GM12878 (cell line): Measurements from ENCODE around the gene HSPB1. TPM values are rescaled to one million over a fixed set of nuclear protein-coding genes. Genes with fewer than 3 reads are reported as not detected.
A peak's percentile ranks its signal among the peaks of the same experiment; 100 is the strongest.

Source experiments
- ATAC-seq: fragments of 200-7000 bp; cut with Tn5 transposase; 3 replicates; pipeline ENCODE4 v1.9.1; 2020; ENCODE audit warnings: mild to moderate bottlenecking, moderate library complexity
- BruUV-seq: library from RNA; stranded (reverse); fragments of 400-500 nt; replicated peaks from 2 replicates; lab custom pipeline; 2021; lab: Mats Ljungman, UMichigan
- CTCF ChIA-PET: fragments of 300-600 bp; sonication (Branson Sonifier 250); formaldehyde crosslinking; extraction: SDS; loops from one replicate; lab custom pipeline; 2021; ENCODE audit warnings: inconsistent platforms; lab: Yijun Ruan, JAX
- POLR2A ChIA-PET: fragments of 350-600 bp; formaldehyde crosslinking; extraction: SDS; loops from one replicate; lab custom pipeline; 2021; ENCODE audit warnings: inconsistent platforms; lab: Charles Lee
- RAD21 ChIA-PET: fragments of 300-600 bp; sonication (Branson Sonifier 250); formaldehyde crosslinking; loops from one replicate; lab custom pipeline; 2023; ENCODE audit warnings: antibody characterized with exemption; ENCODE audit not compliant: unreplicated experiment; lab: Charles Lee
- SMC1A ChIA-PET: fragments of 300-600 bp; sonication (Branson Sonifier 250); formaldehyde crosslinking; loops from one replicate; lab custom pipeline; 2023; ENCODE audit not compliant: unreplicated experiment, uncharacterized antibody; lab: Charles Lee
- DNase-seq: peaks from one replicate; pipeline ENCODE4 v3.0.0-alpha.2; 2011; ENCODE audit warnings: low read depth, low spot score
- FAIRE-seq: peaks from 3 replicates; lab custom pipeline; 2011; peaks lifted over from hg19 to GRCh38; lab: Jason Lieb, UNC
- H2AFZ ChIP-seq: 2 replicates; pipeline ENCODE4 v1.6.0; 2011; ENCODE audit warnings: low read depth, low read length, control low read depth; ENCODE audit not compliant: control insufficient read depth
- H3K27ac ChIP-seq: 2 replicates; pipeline ENCODE4 v1.5.1; 2011; ENCODE audit warnings: control low read depth; ENCODE audit not compliant: control insufficient read depth, insufficient read depth
- H3K27me3 ChIP-seq, 2 experiments: replicated peaks in 1 of 2; 2 replicates each; pipeline versions ENCODE4 v1.6.0 to v1.6.1; 2011; ENCODE audit warnings: low read length in 1 of 2; ENCODE audit not compliant: control insufficient read depth in 2 of 2, insufficient read depth in 2 of 2
- H3K36me3 ChIP-seq, 2 experiments: 2 replicates each; pipeline ENCODE4 v1.5.1; 2011; ENCODE audit warnings: low read length in 1 of 2; ENCODE audit not compliant: control insufficient read depth in 2 of 2, insufficient read depth in 2 of 2
- H3K4me1 ChIP-seq: 2 replicates; pipeline ENCODE4 v1.6.1; 2011; ENCODE audit warnings: mild to moderate bottlenecking, low read length, moderate library complexity, mixed read lengths; ENCODE audit not compliant: control insufficient read depth, insufficient read depth
- H3K4me2 ChIP-seq: 2 replicates; pipeline ENCODE4 v1.6.0; 2011; ENCODE audit warnings: control low read depth; ENCODE audit not compliant: control insufficient read depth, insufficient read depth
- H3K4me3 ChIP-seq: fragments of 200-600 bp; sonication (generic); 2 replicates; pipeline ENCODE4 v1.5.1; 2016
- H3K79me2 ChIP-seq: 2 replicates; pipeline ENCODE4 v1.6.0; 2011; ENCODE audit warnings: low read length; ENCODE audit not compliant: control insufficient read depth, insufficient read depth
- H3K9ac ChIP-seq: 2 replicates; pipeline ENCODE4 v1.8.0; 2011; ENCODE audit warnings: low read length, control low read depth, mixed read lengths; ENCODE audit not compliant: control insufficient read depth, insufficient read depth
- H3K9me3 ChIP-seq: replicated peaks from 3 replicates; pipeline ENCODE4 v1.5.1; 2011; ENCODE audit warnings: mild to moderate bottlenecking, low read length; ENCODE audit not compliant: control insufficient read depth, insufficient read depth
- H4K20me1 ChIP-seq: 2 replicates; pipeline ENCODE4 v1.6.0; 2011; ENCODE audit not compliant: control insufficient read depth, insufficient read depth
- FOS ChIP-seq: IDR thresholded peaks from 3 replicates; pipeline ENCODE4 v1.6.1; 2011; ENCODE audit warnings: borderline replicate concordance; ENCODE audit not compliant: insufficient read length; ENCODE audit errors: extremely low read depth
- NBN ChIP-seq: fragments of 450-650 bp; IDR thresholded peaks from 2 replicates; pipeline ENCODE4 v1.6.1; 2016
- NFXL1 ChIP-seq: fragments of 450-650 bp; IDR thresholded peaks from 2 replicates; pipeline ENCODE4 v1.6.1; 2017; ENCODE audit warnings: antibody characterized with exemption, mild to moderate bottlenecking, borderline replicate concordance
- SIN3A ChIP-seq: IDR thresholded peaks from 2 replicates; pipeline ENCODE4 v1.6.1; 2012; ENCODE audit warnings: low read depth, low read length, improper control_type of control experiment
- SMAD5 ChIP-seq: IDR thresholded peaks from 2 replicates; pipeline ENCODE4 v1.6.1; 2016; ENCODE audit warnings: antibody characterized with exemption, low read depth
- STAT3 ChIP-seq: IDR thresholded peaks from 2 replicates; pipeline ENCODE4 v1.6.1; 2011; ENCODE audit warnings: low read depth, low read length, improper control_type of control experiment
- TARDBP ChIP-seq: IDR thresholded peaks from 2 replicates; pipeline ENCODE4 v1.6.1; 2016; ENCODE audit warnings: borderline replicate concordance
- ZNF622 ChIP-seq: fragments of 450-650 bp; IDR thresholded peaks from 2 replicates; pipeline ENCODE4 v1.6.1; 2017; ENCODE audit warnings: mild to moderate bottlenecking, inconsistent platforms
- WGBS: methylation state at CpG from one replicate; pipeline ENCODE4 v1.1.6; 2016; ENCODE audit warnings: low lambda C conversion rate; ENCODE audit not compliant: insufficient replicate concordance, insufficient coverage; ENCODE audit errors: missing lambda C conversion rate; 5-methylcytosine and 5-hydroxymethylcytosine counted together
- in situ Hi-C: fragments of 300-500 bp; cut with MboI; formaldehyde crosslinking; loops from 9 replicates; pipeline ENCODE4 v1.14.3; 2018; ENCODE audit warnings: mixed read lengths
- intact Hi-C: fragments of 100-400 bp; cut with micrococcal nuclease; formaldehyde crosslinking; loops from one replicate; pipeline ENCODE4 v1.14.2; 2022; ENCODE audit not compliant: unreplicated experiment
- polyA plus RNA-seq, 11 experiments: library from polyadenylated mRNA; depleted of rRNA in 4 of 11; unstranded in 6 of 11; stranded (reverse) in 5 of 11; fragments of >200 nt; fragmentation: Nextera tagmentation in 4 of 11; fragmentation: Illumina TruSeq in 1 of 11; extraction: Ambion mirVana in 4 of 11; extraction: Trizol in 1 of 11; gene quantifications; 1 replicate in 1 of 11; 2 replicates in 10 of 11; pipeline versions ENCODE4 v1.2.1 to v1.2.3, GENCODE V29; 2011 to 2016; ENCODE audit warnings: inconsistent platforms in 2 of 11, missing spikeins in 2 of 11, low read depth in 1 of 11
- total RNA-seq, 4 experiments: library from RNA; depleted of rRNA in 3 of 4; stranded (reverse); fragments of >200 nt in 3 of 4; fragmentation: Illumina TruSeq in 1 of 4; extraction: Trizol in 1 of 4; gene quantifications; 2 replicates each; pipeline versions ENCODE4 v1.2.1 to v1.2.3, GENCODE V29; 2013 to 2021
- TF ChIP-seq, protein P1 (sequence below): fragments of 150-350 bp; IDR thresholded peaks from 2 replicates; pipeline ENCODE4 v1.6.1; 2016; ENCODE audit warnings: low read depth, low read length
- TF ChIP-seq, protein P2 (sequence below): fragments of 450-650 bp; IDR thresholded peaks from 2 replicates; pipeline ENCODE4 v1.6.1; 2017; ENCODE audit warnings: mild to moderate bottlenecking, moderate library complexity

HSPB1 gene
- total and polyA plus RNA-seq, 10 of the 15 experiments (the other 5 are each of a cell fraction or from before 2014, with no cell fraction given) = 13.7 to 297 (median 62.0) TPM

DNA sequence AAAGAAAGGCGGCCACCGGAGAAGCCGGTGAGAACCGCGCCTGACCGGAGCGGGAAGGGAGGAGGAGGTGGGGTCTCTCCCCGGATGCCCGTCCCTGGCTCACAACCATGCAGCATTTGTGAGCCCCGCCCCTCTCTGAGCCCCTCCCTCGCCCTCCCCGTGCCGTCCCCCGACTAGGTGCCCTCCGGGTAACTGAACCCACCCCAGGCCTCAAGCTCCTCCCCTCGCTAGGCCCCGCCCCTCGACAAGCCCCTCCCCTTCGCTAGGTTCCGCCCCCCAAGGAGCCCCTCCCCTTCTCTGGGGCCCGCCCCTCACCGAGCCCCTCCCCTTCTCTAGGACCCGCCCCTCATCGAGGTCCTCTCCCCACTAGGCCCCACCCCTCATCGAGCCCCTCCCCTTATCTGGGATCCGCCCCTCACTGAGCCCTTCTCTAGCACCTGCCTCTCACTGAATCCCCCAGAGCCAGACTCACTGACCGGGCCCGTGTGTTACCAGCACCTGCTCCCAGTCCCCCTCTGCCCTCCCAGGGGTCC lies 42.2 kb upstream of the HSPB1 start:
- H3K36me3 ChIP-seq = no peaks in the 10 kb centered on the region
- H3K4me1 ChIP-seq = no peaks in the 10 kb centered on the region
- intact Hi-C loops = no loop called here
- no peaks in the 10 kb centered on the region for H4K20me1 ChIP-seq
- no peaks in the 10 kb centered on the region; a peak in 1 of 4 replicates for H3K27me3 ChIP-seq
- H3K4me3 ChIP-seq = no peak overlapping the region
- ChIA-PET RAD21 (interaction anchor here (0.6 kb wide), 1 partner anchor 8 kb away, joined by 3 read pairs; no protein-coding TSS in a partner anchor), SMC1A (no interaction called here), CTCF (no interaction called here), POLR2A (no interaction called here)
- H3K9ac ChIP-seq = no peak overlapping the region
- no peaks in the 10 kb centered on the region for H3K79me2 ChIP-seq
- in situ Hi-C loops = no loop called here
- no peaks in the 10 kb centered on the region for H3K9me3 ChIP-seq
- ATAC-seq = peak; percentile 71
- WGBS = 37% methylated on average over 15 of the region's 28 CpGs
- TF ChIP-seq SIN3A (no peak), SMAD5 (no peak), TARDBP (no peak), NFXL1 (no peak), NBN (no peak), STAT3 (no peak), ZNF622 (no peak), FOS (no peak)
- TF ChIP-seq, protein P1, sequence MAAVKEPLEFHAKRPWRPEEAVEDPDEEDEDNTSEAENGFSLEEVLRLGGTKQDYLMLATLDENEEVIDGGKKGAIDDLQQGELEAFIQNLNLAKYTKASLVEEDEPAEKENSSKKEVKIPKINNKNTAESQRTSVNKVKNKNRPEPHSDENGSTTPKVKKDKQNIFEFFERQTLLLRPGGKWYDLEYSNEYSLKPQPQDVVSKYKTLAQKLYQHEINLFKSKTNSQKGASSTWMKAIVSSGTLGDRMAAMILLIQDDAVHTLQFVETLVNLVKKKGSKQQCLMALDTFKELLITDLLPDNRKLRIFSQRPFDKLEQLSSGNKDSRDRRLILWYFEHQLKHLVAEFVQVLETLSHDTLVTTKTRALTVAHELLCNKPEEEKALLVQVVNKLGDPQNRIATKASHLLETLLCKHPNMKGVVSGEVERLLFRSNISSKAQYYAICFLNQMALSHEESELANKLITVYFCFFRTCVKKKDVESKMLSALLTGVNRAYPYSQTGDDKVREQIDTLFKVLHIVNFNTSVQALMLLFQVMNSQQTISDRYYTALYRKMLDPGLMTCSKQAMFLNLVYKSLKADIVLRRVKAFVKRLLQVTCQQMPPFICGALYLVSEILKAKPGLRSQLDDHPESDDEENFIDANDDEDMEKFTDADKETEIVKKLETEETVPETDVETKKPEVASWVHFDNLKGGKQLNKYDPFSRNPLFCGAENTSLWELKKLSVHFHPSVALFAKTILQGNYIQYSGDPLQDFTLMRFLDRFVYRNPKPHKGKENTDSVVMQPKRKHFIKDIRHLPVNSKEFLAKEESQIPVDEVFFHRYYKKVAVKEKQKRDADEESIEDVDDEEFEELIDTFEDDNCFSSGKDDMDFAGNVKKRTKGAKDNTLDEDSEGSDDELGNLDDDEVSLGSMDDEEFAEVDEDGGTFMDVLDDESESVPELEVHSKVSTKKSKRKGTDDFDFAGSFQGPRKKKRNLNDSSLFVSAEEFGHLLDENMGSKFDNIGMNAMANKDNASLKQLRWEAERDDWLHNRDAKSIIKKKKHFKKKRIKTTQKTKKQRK = no peak
- TF ChIP-seq, protein P2, sequence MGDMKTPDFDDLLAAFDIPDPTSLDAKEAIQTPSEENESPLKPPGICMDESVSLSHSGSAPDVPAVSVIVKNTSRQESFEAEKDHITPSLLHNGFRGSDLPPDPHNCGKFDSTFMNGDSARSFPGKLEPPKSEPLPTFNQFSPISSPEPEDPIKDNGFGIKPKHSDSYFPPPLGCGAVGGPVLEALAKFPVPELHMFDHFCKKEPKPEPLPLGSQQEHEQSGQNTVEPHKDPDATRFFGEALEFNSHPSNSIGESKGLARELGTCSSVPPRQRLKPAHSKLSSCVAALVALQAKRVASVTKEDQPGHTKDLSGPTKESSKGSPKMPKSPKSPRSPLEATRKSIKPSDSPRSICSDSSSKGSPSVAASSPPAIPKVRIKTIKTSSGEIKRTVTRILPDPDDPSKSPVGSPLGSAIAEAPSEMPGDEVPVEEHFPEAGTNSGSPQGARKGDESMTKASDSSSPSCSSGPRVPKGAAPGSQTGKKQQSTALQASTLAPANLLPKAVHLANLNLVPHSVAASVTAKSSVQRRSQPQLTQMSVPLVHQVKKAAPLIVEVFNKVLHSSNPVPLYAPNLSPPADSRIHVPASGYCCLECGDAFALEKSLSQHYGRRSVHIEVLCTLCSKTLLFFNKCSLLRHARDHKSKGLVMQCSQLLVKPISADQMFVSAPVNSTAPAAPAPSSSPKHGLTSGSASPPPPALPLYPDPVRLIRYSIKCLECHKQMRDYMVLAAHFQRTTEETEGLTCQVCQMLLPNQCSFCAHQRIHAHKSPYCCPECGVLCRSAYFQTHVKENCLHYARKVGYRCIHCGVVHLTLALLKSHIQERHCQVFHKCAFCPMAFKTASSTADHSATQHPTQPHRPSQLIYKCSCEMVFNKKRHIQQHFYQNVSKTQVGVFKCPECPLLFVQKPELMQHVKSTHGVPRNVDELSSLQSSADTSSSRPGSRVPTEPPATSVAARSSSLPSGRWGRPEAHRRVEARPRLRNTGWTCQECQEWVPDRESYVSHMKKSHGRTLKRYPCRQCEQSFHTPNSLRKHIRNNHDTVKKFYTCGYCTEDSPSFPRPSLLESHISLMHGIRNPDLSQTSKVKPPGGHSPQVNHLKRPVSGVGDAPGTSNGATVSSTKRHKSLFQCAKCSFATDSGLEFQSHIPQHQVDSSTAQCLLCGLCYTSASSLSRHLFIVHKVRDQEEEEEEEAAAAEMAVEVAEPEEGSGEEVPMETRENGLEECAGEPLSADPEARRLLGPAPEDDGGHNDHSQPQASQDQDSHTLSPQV = no peak
- TF ChIP-seq, all 136 proteins: peak for 0
- no peak for DNase-seq
- Histone ChIP-seq H3K4me2 (no peak overlapping the region), H3K27ac (no peak overlapping the region), H2AFZ (no peak overlapping the region)
- no peak for FAIRE-seq
- BruUV-seq = no TSS peak
